Amniotic epithelial cell (primary cell): ENCODE data around the gene OR2T1.
"Not testable (repeated sequence)": the region's sequence is repeated elsewhere in the genome, so short reads cannot be mapped to it uniquely, and the experiment has no call there.

Experiments
- DNase-seq: peaks from one replicate; pipeline ENCODE4 v3.0.0-alpha.2; 2010; ENCODE audit warnings: low read depth

Gene OR2T1

DNA sequence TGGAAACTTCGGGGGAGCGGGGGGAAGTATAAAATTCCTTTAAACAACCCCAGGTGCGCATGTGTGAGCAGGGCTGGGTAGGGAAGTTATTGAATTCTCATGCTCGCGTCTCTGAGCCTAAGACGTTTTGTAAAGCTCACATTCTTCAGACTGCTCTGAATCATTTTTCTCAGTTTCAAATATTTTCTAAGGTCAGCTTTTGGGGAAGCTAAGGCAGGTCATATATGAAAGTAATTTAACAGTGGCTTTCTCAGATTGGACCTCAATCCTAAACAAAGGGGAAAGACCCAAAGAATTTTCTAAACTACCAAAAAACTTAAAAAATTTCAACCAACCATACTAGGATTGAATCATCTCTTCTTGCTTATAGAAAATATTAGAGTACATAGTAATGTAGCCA, 32.1 kb downstream of the OR2T1 start:
- not testable (repeated sequence) for DNase-seq

DNA sequence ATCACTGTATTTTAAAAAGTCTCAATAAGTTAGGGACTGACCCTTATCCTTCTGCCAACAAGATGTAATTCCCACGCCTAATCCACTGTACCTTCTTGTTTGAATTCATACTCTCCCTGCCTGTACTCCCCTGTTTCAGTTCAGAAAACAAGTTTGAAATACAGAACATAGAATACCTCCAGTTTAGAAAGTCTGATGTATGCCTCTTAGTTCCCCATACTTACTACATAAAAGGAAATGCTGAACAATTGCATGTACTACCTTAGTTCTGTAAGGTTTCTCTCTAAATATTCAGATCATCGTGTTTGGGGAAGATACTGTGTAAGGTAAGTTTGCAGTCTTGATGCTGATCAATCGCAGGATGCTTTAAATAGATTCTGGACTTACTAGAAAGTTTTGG, 33.5 kb downstream of the OR2T1 start:
- DNase-seq = not testable (repeated sequence)

DNA sequence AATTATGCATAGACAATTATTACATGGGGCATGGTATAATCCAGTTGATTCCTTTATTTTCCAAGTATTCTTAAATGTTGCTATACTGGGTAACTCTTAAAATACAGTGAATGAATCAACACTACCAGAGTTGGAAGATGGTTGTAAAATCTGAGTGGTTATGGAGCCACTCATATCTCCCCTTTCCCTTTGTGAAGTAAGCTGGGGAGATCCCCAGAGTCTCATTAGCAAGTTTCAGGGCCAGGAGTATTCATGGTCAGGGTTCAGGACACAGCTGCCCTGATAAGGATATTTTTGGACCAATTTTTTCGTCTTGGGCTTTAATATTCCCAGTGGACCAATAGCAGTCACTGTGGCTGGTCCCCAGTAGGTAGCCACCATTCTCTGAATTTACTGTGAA, 35.8 kb downstream of the OR2T1 start:
- DNase-seq = not testable (repeated sequence)

DNA sequence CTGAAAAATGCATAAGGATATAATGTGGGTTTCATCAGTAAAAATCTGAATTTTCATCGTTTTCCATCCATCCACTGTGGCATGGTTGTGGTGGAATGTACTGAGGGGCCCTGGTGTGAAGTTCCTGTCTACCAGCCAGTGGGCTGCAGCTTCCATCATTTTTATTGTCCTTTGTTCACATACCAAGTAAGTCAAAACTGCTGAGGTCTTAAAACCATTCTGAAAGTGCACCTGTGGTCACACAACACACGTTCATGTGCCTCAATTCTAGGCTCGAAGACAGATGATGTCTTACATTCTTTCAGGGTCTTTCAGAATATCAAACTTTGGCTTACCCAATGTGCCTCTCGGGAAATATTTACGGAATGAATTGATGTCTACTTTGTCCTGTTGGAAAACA, 36.4 kb downstream of the OR2T1 start:
- DNase-seq = not testable (repeated sequence)

DNA sequence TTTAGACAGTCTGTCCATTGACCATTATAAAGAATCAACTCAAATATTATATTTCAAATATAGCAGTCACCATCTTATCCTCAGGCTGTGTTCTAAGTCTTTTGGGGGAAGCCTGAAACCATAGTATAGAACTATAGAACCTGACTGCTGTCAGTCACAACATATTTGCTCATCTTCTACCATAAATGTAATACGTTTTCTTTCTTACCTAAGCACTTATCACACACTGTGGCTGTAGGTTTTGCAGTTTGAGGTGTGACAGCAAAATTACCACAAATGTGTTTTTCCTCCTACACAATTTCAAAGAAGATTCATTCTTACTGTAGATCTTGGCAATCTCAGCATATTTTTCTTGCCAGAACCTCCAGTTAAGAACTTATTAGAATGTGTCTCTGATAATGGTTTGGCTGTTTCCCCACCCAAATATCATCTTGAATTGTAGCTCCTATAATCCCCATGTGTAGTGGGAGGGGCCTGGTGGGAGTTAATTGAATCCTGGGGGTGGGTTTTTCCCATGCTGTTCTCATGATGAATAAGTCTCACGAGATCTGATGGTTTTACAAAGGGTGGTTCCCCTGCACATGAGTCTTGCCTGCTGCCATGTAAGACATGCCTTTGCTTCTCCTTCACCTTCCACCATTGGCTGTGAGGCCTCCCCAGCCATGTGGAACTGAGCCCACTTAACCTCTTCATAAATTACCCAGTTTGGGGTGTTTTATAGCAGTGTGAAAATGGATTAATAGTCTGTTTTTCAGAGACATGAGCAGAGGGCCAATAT, 39.8 kb downstream of the OR2T1 start:
- DNase-seq = not testable (repeated sequence)

DNA sequence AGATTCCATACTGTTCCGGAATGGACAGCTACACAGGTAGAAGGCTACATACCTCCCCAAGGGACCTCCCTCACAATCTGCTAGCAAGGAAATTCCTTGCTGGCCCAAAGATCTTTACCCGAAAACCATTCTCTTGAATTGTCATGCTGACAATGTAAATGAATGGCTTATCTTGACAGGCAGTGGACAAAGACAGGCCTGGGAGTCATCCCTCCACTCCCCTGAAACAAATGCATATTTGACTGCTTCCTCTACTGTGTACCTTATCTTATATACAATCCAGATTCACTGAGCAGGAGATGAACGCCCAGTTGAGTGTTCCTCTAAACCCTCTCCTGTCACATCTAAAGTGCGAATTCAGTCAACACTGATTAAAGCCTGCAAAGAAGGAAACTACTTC, 41.8 kb downstream of the OR2T1 start:
- DNase-seq = not testable (repeated sequence)

DNA sequence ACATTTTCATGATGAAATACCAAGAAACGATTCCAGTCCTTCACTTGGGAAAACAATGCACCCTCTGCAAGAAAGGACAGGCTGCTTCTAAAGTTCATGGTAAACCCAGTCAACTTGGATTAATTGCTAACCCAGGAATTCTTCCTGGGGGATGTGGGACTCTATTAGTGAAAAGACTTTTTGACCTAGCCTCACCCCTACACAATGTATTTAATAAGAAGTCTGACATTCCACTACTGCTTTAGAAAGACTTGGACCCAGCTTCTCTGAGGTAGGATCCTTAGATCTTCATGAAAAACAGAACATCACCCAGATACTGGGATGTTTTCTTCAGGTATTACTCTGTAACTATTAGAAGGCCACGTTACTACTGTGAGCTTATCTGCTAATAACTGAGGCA, 42.6 kb downstream of the OR2T1 start, which contains the start of gene OR2T2:
OR2T2 (plus strand) TSS at position 239 of the 400 bp plus-strand sequence. CDS start 7,161 bp downstream, outside the sequence.
- not testable (repeated sequence) for DNase-seq

DNA sequence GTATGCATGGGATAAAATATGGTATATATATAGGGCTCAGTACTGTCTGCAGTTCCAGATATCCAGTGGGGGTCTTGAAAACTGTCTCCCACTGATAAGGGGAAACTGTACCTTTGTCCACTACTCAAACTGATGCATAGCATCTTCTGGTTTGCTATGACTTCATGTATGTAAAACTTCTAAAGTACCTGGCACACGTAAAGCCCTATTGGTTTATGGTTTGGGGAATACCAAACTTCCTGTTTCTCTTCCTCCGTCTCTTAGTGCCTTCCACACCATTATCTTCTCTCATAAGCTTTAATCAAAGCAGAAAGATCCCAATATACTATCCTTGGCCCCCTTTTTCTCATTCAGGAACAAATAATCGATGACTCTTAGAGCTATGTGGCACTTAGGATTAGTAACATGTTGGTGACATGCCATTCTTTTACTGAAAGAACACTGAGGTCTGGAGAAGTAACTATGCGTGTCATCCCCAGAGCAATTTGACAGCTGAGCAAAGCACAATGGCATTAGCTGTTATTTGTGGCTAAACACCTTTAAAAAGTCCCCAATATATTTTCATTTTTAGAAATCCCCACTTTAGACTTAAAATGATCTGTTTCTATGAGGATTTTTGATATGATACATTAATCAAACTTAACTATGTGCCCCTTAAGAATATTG, 45.7 kb downstream of the OR2T1 start:
- DNase-seq = not testable (repeated sequence)

DNA sequence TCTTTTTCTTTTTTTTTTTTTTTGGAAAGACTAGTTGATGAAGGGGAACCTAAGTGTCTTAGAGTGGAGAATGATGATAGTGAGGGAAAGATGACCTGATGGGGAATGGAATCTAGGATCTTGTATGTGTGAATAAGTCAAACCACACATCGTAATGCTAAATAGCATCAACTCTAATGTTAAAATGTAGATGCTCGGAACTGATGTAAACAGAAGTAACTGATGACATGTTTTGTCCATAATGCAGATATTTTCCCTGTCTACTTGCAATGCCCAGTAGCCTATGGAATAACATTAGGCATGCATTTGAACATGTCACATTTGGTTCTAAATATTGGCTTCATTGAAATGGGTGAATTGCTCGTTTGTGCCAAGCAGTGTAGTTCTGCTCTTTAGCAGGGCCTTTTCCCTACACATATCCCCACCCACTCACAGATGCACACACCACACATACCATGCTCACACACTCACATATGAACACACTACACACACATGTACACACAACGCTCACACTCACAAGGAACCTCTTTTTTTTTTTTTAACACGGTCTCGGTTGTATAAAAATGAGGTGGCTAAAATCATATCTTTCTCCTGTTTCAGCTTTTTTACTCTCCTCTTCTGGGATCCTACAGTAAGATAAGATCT, 47.1 kb downstream of the OR2T1 start:
- DNase-seq = not testable (repeated sequence)

DNA sequence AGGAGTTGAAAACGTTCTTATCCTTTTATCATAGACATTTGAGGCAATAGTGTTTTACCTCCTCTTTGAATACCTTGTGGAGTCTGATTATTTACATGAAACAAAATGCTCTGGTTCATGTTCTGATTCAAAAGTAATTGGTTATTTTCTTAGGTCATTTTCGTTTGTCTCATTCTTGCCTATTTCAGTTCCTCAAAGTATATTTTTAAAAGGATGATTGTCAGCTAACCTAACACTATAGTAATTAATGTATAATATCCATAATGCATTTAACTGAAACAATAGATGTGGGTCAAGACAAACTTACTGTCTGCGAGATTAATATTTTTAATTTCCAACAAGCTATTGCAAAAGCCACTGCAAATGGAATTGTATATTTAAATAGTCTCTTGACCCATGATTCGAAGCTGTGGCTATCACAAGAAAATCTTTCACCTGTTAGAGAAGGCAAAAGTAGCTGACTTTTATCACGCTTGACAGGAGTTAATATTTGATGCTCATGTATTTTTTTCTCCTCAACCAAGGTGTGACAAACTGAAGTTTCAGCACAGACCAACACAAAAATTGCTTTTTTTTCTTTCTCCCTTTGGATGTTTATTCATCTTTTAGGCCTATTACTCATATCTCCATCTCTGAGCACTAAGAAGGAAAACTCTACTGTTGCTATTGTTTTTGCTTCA, 47.8 kb downstream of the OR2T1 start:
- DNase-seq = not testable (repeated sequence)

DNA sequence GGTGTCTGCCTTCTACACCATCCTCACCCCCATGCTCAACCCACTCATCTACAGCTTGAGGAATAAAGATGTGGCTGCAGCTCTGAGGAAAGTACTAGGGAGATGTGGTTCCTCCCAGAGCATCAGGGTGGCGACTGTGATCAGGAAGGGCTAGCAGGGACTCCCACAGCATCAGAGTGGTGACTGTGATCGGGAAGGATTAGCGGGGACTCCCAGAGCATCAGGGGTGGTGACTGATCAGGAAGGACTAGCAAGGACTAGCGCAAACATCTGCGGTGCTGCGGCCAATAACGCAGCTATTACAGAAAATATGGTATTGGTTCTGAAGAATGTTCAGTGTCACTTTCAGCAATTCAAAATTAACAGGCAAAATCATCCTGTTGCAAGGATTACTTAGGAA, 50.8 kb downstream of the OR2T1 start:
- DNase-seq = not testable (repeated sequence)

DNA sequence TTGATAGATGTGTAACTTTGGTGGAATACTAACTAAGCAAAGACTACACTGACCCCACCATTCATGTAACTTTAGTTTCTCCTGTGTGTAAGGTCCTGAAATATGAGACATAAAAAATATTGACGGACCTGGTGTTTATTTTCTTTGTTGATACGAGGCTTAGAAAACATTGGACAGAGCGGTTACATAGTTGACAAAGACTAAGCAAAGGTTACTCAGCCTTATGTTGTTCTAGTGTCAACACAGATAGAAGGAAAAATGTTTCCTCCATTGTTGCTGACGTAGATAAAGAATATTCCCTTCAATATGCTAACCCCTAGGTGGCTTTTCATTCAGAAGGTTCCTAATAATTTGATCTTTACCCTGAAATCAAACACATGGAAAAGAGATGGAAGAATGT, 52.2 kb downstream of the OR2T1 start:
- not testable (repeated sequence) for DNase-seq

DNA sequence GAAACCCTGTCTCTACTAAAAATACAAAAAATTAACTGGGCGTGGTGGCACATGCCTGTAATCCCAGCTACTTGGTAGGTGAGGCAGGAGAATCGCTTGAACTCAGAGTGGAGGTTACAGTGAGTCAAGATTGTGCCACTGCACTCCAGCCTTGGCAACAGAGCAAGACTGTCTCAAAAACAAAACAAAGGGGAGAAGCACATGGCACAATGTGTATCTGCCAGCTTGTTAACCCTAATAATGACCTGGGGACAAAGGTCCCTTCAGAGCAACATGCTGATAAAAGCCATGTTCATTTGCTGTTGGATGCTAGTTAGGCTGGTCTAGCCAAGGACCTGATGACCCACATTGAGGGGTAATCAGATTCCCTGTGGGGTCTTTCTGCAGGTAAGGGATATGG, 53.8 kb downstream of the OR2T1 start:
- not testable (repeated sequence) for DNase-seq
